GM12878 (cell line): Measurements from ENCODE around the gene SLCO2B1. TPM values are rescaled to one million over a fixed set of nuclear protein-coding genes. Genes with fewer than 3 reads are reported as not detected.
A peak's percentile ranks its signal among the peaks of the same experiment; 100 is the strongest.

Experiments
- ATAC-seq: fragments of 200-7000 bp; cut with Tn5 transposase; 3 replicates; pipeline ENCODE4 v1.9.1; 2020; ENCODE audit warnings: mild to moderate bottlenecking, moderate library complexity
- Bru-seq: library from RNA; stranded (reverse); fragments of 400-500 nt; gene quantifications from one replicate; lab custom pipeline; 2021; lab: Mats Ljungman, UMichigan
- BruChase-seq, 2 experiments: library from RNA; stranded (reverse); fragments of 400-500 nt; gene quantifications; one replicate each; lab custom pipeline; 2021; lab: Mats Ljungman, UMichigan
- BruUV-seq: library from RNA; stranded (reverse); fragments of 400-500 nt; replicated peaks from 2 replicates; lab custom pipeline; 2021; lab: Mats Ljungman, UMichigan
- CTCF ChIA-PET: fragments of 300-600 bp; sonication (Branson Sonifier 250); formaldehyde crosslinking; extraction: SDS; loops from one replicate; lab custom pipeline; 2021; ENCODE audit warnings: inconsistent platforms; lab: Yijun Ruan, JAX
- POLR2A ChIA-PET: fragments of 350-600 bp; formaldehyde crosslinking; extraction: SDS; loops from one replicate; lab custom pipeline; 2021; ENCODE audit warnings: inconsistent platforms; lab: Charles Lee
- RAD21 ChIA-PET: fragments of 300-600 bp; sonication (Branson Sonifier 250); formaldehyde crosslinking; loops from one replicate; lab custom pipeline; 2023; ENCODE audit warnings: antibody characterized with exemption; ENCODE audit not compliant: unreplicated experiment; lab: Charles Lee
- SMC1A ChIA-PET: fragments of 300-600 bp; sonication (Branson Sonifier 250); formaldehyde crosslinking; loops from one replicate; lab custom pipeline; 2023; ENCODE audit not compliant: unreplicated experiment, uncharacterized antibody; lab: Charles Lee
- DNase-seq: peaks from one replicate; pipeline ENCODE4 v3.0.0-alpha.2; 2011; ENCODE audit warnings: low read depth, low spot score
- FAIRE-seq: peaks from 3 replicates; lab custom pipeline; 2011; peaks lifted over from hg19 to GRCh38; lab: Jason Lieb, UNC
- H2AFZ ChIP-seq: 2 replicates; pipeline ENCODE4 v1.6.0; 2011; ENCODE audit warnings: low read depth, low read length, control low read depth; ENCODE audit not compliant: control insufficient read depth
- H3K27ac ChIP-seq: 2 replicates; pipeline ENCODE4 v1.5.1; 2011; ENCODE audit warnings: control low read depth; ENCODE audit not compliant: control insufficient read depth, insufficient read depth
- H3K27me3 ChIP-seq, 2 experiments: replicated peaks in 1 of 2; 2 replicates each; pipeline versions ENCODE4 v1.6.0 to v1.6.1; 2011; ENCODE audit warnings: low read length in 1 of 2; ENCODE audit not compliant: control insufficient read depth in 2 of 2, insufficient read depth in 2 of 2
- H3K36me3 ChIP-seq, 2 experiments: 2 replicates each; pipeline ENCODE4 v1.5.1; 2011; ENCODE audit warnings: low read length in 1 of 2; ENCODE audit not compliant: control insufficient read depth in 2 of 2, insufficient read depth in 2 of 2
- H3K4me1 ChIP-seq: 2 replicates; pipeline ENCODE4 v1.6.1; 2011; ENCODE audit warnings: mild to moderate bottlenecking, low read length, moderate library complexity, mixed read lengths; ENCODE audit not compliant: control insufficient read depth, insufficient read depth
- H3K4me2 ChIP-seq: 2 replicates; pipeline ENCODE4 v1.6.0; 2011; ENCODE audit warnings: control low read depth; ENCODE audit not compliant: control insufficient read depth, insufficient read depth
- H3K4me3 ChIP-seq: fragments of 200-600 bp; sonication (generic); 2 replicates; pipeline ENCODE4 v1.5.1; 2016
- H3K79me2 ChIP-seq: 2 replicates; pipeline ENCODE4 v1.6.0; 2011; ENCODE audit warnings: low read length; ENCODE audit not compliant: control insufficient read depth, insufficient read depth
- H3K9ac ChIP-seq: 2 replicates; pipeline ENCODE4 v1.8.0; 2011; ENCODE audit warnings: low read length, control low read depth, mixed read lengths; ENCODE audit not compliant: control insufficient read depth, insufficient read depth
- H3K9me3 ChIP-seq: replicated peaks from 3 replicates; pipeline ENCODE4 v1.5.1; 2011; ENCODE audit warnings: mild to moderate bottlenecking, low read length; ENCODE audit not compliant: control insufficient read depth, insufficient read depth
- H4K20me1 ChIP-seq: 2 replicates; pipeline ENCODE4 v1.6.0; 2011; ENCODE audit not compliant: control insufficient read depth, insufficient read depth
- ZBED1 ChIP-seq: IDR thresholded peaks from 2 replicates; pipeline ENCODE4 v1.6.1; 2016; ENCODE audit warnings: borderline replicate concordance
- WGBS: methylation state at CpG from one replicate; pipeline ENCODE4 v1.1.6; 2016; ENCODE audit warnings: low lambda C conversion rate; ENCODE audit not compliant: insufficient replicate concordance, insufficient coverage; ENCODE audit errors: missing lambda C conversion rate; 5-methylcytosine and 5-hydroxymethylcytosine counted together
- in situ Hi-C: fragments of 300-500 bp; cut with MboI; formaldehyde crosslinking; loops from 9 replicates; pipeline ENCODE4 v1.14.3; 2018; ENCODE audit warnings: mixed read lengths
- intact Hi-C: fragments of 100-400 bp; cut with micrococcal nuclease; formaldehyde crosslinking; loops from one replicate; pipeline ENCODE4 v1.14.2; 2022; ENCODE audit not compliant: unreplicated experiment
- long read RNA-seq, 2 experiments: library from polyadenylated mRNA; unstranded; transcript quantifications; one replicate each; pipeline ENCODE4 v2.0.0, GENCODE V29; 2019 to 2020
- polyA minus RNA-seq, 3 experiments: library from RNA; depleted of rRNA, polyadenylated mRNA; stranded (reverse); fragments of >200 nt; gene quantifications; 2 replicates each; pipeline ENCODE4 v1.2.3, GENCODE V29; 2011
- polyA plus RNA-seq, 11 experiments: library from polyadenylated mRNA; depleted of rRNA in 4 of 11; unstranded in 6 of 11; stranded (reverse) in 5 of 11; fragments of >200 nt; fragmentation: Nextera tagmentation in 4 of 11; fragmentation: Illumina TruSeq in 1 of 11; extraction: Ambion mirVana in 4 of 11; extraction: Trizol in 1 of 11; gene quantifications; 1 replicate in 1 of 11; 2 replicates in 10 of 11; pipeline versions ENCODE4 v1.2.1 to v1.2.3, GENCODE V29; 2011 to 2016; ENCODE audit warnings: inconsistent platforms in 2 of 11, missing spikeins in 2 of 11, low read depth in 1 of 11
- total RNA-seq, 4 experiments: library from RNA; depleted of rRNA in 3 of 4; stranded (reverse); fragments of >200 nt in 3 of 4; fragmentation: Illumina TruSeq in 1 of 4; extraction: Trizol in 1 of 4; gene quantifications; 2 replicates each; pipeline versions ENCODE4 v1.2.1 to v1.2.3, GENCODE V29; 2013 to 2021

Gene SLCO2B1, protein sequence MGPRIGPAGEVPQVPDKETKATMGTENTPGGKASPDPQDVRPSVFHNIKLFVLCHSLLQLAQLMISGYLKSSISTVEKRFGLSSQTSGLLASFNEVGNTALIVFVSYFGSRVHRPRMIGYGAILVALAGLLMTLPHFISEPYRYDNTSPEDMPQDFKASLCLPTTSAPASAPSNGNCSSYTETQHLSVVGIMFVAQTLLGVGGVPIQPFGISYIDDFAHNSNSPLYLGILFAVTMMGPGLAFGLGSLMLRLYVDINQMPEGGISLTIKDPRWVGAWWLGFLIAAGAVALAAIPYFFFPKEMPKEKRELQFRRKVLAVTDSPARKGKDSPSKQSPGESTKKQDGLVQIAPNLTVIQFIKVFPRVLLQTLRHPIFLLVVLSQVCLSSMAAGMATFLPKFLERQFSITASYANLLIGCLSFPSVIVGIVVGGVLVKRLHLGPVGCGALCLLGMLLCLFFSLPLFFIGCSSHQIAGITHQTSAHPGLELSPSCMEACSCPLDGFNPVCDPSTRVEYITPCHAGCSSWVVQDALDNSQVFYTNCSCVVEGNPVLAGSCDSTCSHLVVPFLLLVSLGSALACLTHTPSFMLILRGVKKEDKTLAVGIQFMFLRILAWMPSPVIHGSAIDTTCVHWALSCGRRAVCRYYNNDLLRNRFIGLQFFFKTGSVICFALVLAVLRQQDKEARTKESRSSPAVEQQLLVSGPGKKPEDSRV
- total RNA-seq (2013; cell fraction: nucleolus; rRNA removed) = 0.56 and 1.9 TPM in 2 replicates
- total RNA-seq (2014; rRNA removed) = 0.33 and 1.2 TPM in 2 replicates
- 1.0 and 1.1 TPM in 2 replicates for total RNA-seq (2014; rRNA removed; fragmentation: Illumina TruSeq; extraction: Trizol)
- 1.1 and 1.8 TPM in 2 replicates for total RNA-seq (2021)
- 0.08 TPM for polyA plus RNA-seq (2011; ENCODE audit: low read depth)
- polyA plus RNA-seq (2011; rRNA removed) = 3.5 and 4.4 TPM in 2 replicates
- polyA plus RNA-seq (2011; cell fraction: cytosol; rRNA removed) = 3.3 and 4.3 TPM in 2 replicates
- polyA plus RNA-seq (2011; cell fraction: nucleus; rRNA removed) = 8.8 and 10.4 TPM in 2 replicates
- polyA plus RNA-seq (2012) = 0.56 and 0.95 TPM in 2 replicates
- polyA plus RNA-seq (2014; fragmentation: Illumina TruSeq; extraction: Trizol) = 0.65 and 0.81 TPM in 2 replicates
- polyA plus RNA-seq (2014; fragmentation: Nextera tagmentation; extraction: Ambion mirVana) = under 1 TPM in 1 of 2 experiments, not detected in 1; 0.05 TPM
- 0.48 and 0.65 TPM in 2 replicates for polyA plus RNA-seq (2014; rRNA removed)
- under 1 TPM in 1 of 2 experiments, not detected in 1; 0.27 TPM for polyA plus RNA-seq (2016; fragmentation: Nextera tagmentation; extraction: Ambion mirVana)
- 5.4 and 13.8 TPM in 2 replicates for polyA minus RNA-seq (2011; rRNA and poly(A)+ RNA removed)
- 3.2 and 3.7 TPM in 2 replicates for polyA minus RNA-seq (2011; cell fraction: cytosol; rRNA and poly(A)+ RNA removed)
- 9.3 and 9.4 TPM in 2 replicates for polyA minus RNA-seq (2011; cell fraction: nucleus; rRNA and poly(A)+ RNA removed)
- percentile 38 among the genes with signal in this experiment for Bru-seq, nascent RNA
- percentile 43 among the genes with signal in this experiment for BruChase-seq, experiment 1, labeled RNA remaining after a 6-hour chase
- percentile 38 among the genes with signal in this experiment for BruChase-seq, experiment 2, labeled RNA remaining after a 2-hour chase
- long read RNA-seq, experiment 1, partial matches to known transcripts = 0 of 1 reads
- long read RNA-seq, experiment 1, other reads (novel, unspliced or antisense) = 1 of 1 reads
- long read RNA-seq, experiment 2, full-length matches to known transcripts = 1 of 11 reads
- long read RNA-seq, experiment 2, partial matches to known transcripts = 0 of 11 reads
- long read RNA-seq, experiment 2, other reads (novel, unspliced or antisense) = 10 of 11 reads

DNA sequence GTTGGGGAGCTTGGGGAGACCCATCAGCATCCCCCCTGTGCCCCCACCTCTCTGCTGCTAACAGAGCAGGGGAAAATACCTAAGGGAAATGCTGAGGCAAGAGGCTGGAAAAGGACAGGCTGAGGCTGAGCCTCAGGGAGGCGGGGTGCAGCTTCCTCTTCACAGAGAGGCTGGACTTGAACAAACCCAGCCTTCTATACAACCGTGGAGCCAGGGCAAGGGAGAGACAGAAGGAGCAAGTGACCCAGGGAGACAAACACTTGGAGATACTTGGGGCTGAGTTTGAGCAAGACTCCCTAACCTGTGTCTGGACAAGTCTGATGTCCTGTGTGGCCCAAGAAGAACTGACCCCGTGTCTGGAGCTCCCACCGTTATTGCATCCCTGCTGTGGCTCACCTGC lies at the start of gene SLCO2B1:
SLCO2B1 (plus strand) TSS at position 229 of the 400 bp plus-strand sequence. CDS start 275 bp downstream, outside the sequence.
- no peak within 1 kb of the TSS for H3K4me3 ChIP-seq
- H3K9me3 ChIP-seq = no peaks in the 10 kb centered on the region
- no peaks in the 10 kb centered on the region for H3K79me2 ChIP-seq
- H3K36me3 ChIP-seq = no peaks in the 10 kb centered on the region
- H3K9ac ChIP-seq = no peak within 1 kb of the TSS
- no TSS peak for BruUV-seq
- no peak within 1 kb of the TSS for H2AFZ ChIP-seq
- in situ Hi-C loops (no loop called here), intact Hi-C loops (no loop called here)
- no peak within 1 kb of the TSS for H3K4me2 ChIP-seq
- H3K27me3 ChIP-seq = no peaks in the 10 kb centered on the region
- ChIA-PET SMC1A (interaction anchor here (0.7 to 1.3 kb wide), 2 partner anchors 10 to 568 kb away, joined by 3 to 4 read pairs; no protein-coding TSS in a partner anchor), RAD21 (interaction anchor here (1.3 kb wide), 1 partner anchor 54 kb away, joined by 3 read pairs; no protein-coding TSS in a partner anchor), POLR2A (no interaction called here), CTCF (interaction anchor here (0.8 to 3.1 kb wide), 7 partner anchors 10 to 128 kb away, joined by 3 to 18 read pairs (median 3); no protein-coding TSS in a partner anchor)
- 15% methylated on average over 4 of the region's 4 CpGs for WGBS
- no peaks in the 10 kb centered on the region for H3K4me1 ChIP-seq
- ATAC-seq = no peak
- no peak for TF ChIP-seq ZBED1
- no peak for FAIRE-seq
- no peak within 1 kb of the TSS for H3K27ac ChIP-seq
- H4K20me1 ChIP-seq = no peaks in the 10 kb centered on the region
- no peak for DNase-seq
